SK-N-SH (cell line): ENCODE data around the gene NRG3. TPM values are rescaled to one million over a fixed set of nuclear protein-coding genes. Genes with fewer than 3 reads are reported as not detected.

Source experiments
- CTCF ChIA-PET: fragments of 300-600, 350-600 bp; formaldehyde crosslinking; extraction: SDS; loops from one replicate; lab custom pipeline; 2021; lab: Yijun Ruan, JAX
- POLR2A ChIA-PET: fragments of 350-600 bp; sonication (Branson Sonifier 250); formaldehyde crosslinking; extraction: SDS; loops from one replicate; lab custom pipeline; 2020; ENCODE audit warnings: antibody characterized with exemption, inconsistent platforms; lab: Yijun Ruan, JAX
- DNase-seq: peaks from one replicate; pipeline ENCODE4 v3.0.0; 2012
- H2AFZ ChIP-seq: fragments of 200-600 bp; sonication (generic); 2 replicates; pipeline ENCODE4 v1.8.1; 2016; ENCODE audit warnings: antibody characterized with exemption, mild to moderate bottlenecking, low read depth
- H3F3A ChIP-seq: fragments of 200-600 bp; sonication (generic); replicated peaks from 2 replicates; pipeline ENCODE3; 2016; ENCODE audit warnings: antibody characterized with exemption, mild to moderate bottlenecking; ENCODE audit not compliant: insufficient read depth
- H3K27ac ChIP-seq, 2 experiments: fragments of 200-500 bp in 1 of 2; fragments of 200-600 bp in 1 of 2; sonication (Bioruptor generic) in 1 of 2; sonication (generic), shearing (Covaris generic) in 1 of 2; 2 replicates each; pipeline versions ENCODE4 v1.5.1 to v1.6.1; 2014 to 2016; ENCODE audit warnings: low read depth in 2 of 2, inconsistent platforms in 1 of 2, low read length in 1 of 2, mild to moderate bottlenecking in 1 of 2, mixed read lengths in 1 of 2
- H3K27me3 ChIP-seq: fragments of 200-600 bp; sonication (generic), shearing (Covaris generic); 2 replicates; pipeline ENCODE4 v1.6.1; 2016; ENCODE audit warnings: mixed run types; ENCODE audit not compliant: insufficient read depth
- H3K36me3 ChIP-seq, 2 experiments: fragments of 200-500 bp in 1 of 2; fragments of 200-600 bp in 1 of 2; sonication (Bioruptor generic) in 1 of 2; sonication (generic) in 1 of 2; replicated peaks in 1 of 2; 2 replicates each; pipeline versions ENCODE3 to v1.5.1; 2014 to 2016; ENCODE audit warnings: low read length in 1 of 2, mild to moderate bottlenecking in 1 of 2; ENCODE audit not compliant: insufficient read depth in 2 of 2, control insufficient read depth in 1 of 2
- H3K4me1 ChIP-seq, 2 experiments: fragments of 200-500 bp in 1 of 2; fragments of 200-600 bp in 1 of 2; sonication (Bioruptor generic) in 1 of 2; sonication (generic), shearing (Covaris generic) in 1 of 2; 2 replicates each; pipeline versions ENCODE4 v1.5.1 to v1.6.1; 2014 to 2016; ENCODE audit warnings: low read depth in 1 of 2, low read length in 1 of 2, mixed run types in 1 of 2; ENCODE audit not compliant: insufficient read depth in 2 of 2, control insufficient read depth in 1 of 2
- H3K4me2 ChIP-seq: fragments of 200-600 bp; sonication (generic), shearing (Covaris generic); 2 replicates; pipeline ENCODE4 v1.6.1; 2017; ENCODE audit warnings: mixed run types
- H3K4me3 ChIP-seq, 2 experiments: fragments of 200-500 bp in 1 of 2; fragments of 200-600 bp in 1 of 2; sonication (Bioruptor generic) in 1 of 2; sonication (generic), shearing (Covaris generic) in 1 of 2; 2 replicates each; pipeline versions ENCODE4 v1.5.1 to v1.8.1; 2014 to 2016; ENCODE audit warnings: low read depth in 2 of 2, inconsistent platforms in 1 of 2, low read length in 1 of 2, mild to moderate bottlenecking in 1 of 2, mixed read lengths in 1 of 2, moderate library complexity in 1 of 2
- H3K79me2 ChIP-seq: fragments of 200-600 bp; sonication (generic); 2 replicates; pipeline ENCODE4 v1.8.1; 2017; ENCODE audit warnings: mild to moderate bottlenecking; ENCODE audit not compliant: insufficient read depth
- H3K9ac ChIP-seq: fragments of 200-600 bp; sonication (generic); 2 replicates; pipeline ENCODE4 v1.6.1; 2017; ENCODE audit warnings: mixed run types
- H3K9me2 ChIP-seq: fragments of 200-600 bp; sonication (generic); 2 replicates; pipeline ENCODE4 v1.6.1; 2017; ENCODE audit warnings: mixed run types
- H3K9me3 ChIP-seq: fragments of 200-600 bp; sonication (generic); 2 replicates; pipeline ENCODE4 v1.6.1; 2017; ENCODE audit warnings: mixed run types, mild to moderate bottlenecking, moderate library complexity
- H4K20me1 ChIP-seq: fragments of 200-600 bp; sonication (generic); 2 replicates; pipeline ENCODE4 v1.6.1; 2017; ENCODE audit warnings: mild to moderate bottlenecking, mixed run types; ENCODE audit not compliant: insufficient read depth
- CTCF ChIP-seq: fragments of 200-600 bp; sonication (generic); IDR thresholded peaks from 2 replicates; pipeline ENCODE4 v1.6.1; 2017; ENCODE audit warnings: antibody characterized with exemption, mild to moderate bottlenecking, moderate library complexity
- EZH2phosphoT487 ChIP-seq: fragments of 200-600 bp; sonication (generic); IDR thresholded peaks from 2 replicates; pipeline ENCODE4 v1.6.1; 2017; ENCODE audit warnings: low read depth, mixed run types, mild to moderate bottlenecking, antibody characterized with exemption, moderate library complexity, borderline replicate concordance
- MAX ChIP-seq: IDR thresholded peaks from 2 replicates; pipeline ENCODE4 v1.4.0; 2012; ENCODE audit warnings: low read depth
- RAD21 ChIP-seq: IDR thresholded peaks from 2 replicates; pipeline ENCODE4 v1.6.1; 2012; ENCODE audit warnings: mild to moderate bottlenecking, low read length
- RCOR1 ChIP-seq: fragments of 150-350 bp; IDR thresholded peaks from 2 replicates; pipeline ENCODE4 v1.6.1; 2017; ENCODE audit warnings: antibody characterized with exemption, low read length
- REST ChIP-seq: IDR thresholded peaks from 2 replicates; pipeline ENCODE4 v1.6.1; 2012; ENCODE audit warnings: mild to moderate bottlenecking, low read depth, low read length, moderate library complexity
- SIN3A ChIP-seq: IDR thresholded peaks from 2 replicates; pipeline ENCODE4 v1.6.1; 2012; ENCODE audit warnings: low read depth, mild to moderate bottlenecking, low read length, moderate library complexity, borderline replicate concordance
- SMC3 ChIP-seq: IDR thresholded peaks from 2 replicates; pipeline ENCODE4 v1.6.1; 2012; ENCODE audit warnings: low read depth, low read length, improper control_type of control experiment
- YY1 ChIP-seq: IDR thresholded peaks from 2 replicates; pipeline ENCODE4 v1.4.0; 2012; ENCODE audit warnings: low read depth, mild to moderate bottlenecking
- WGBS: methylation state at CpG from one replicate; pipeline ENCODE4 v1.1.6; 2017; ENCODE audit warnings: low lambda C conversion rate; 5-methylcytosine and 5-hydroxymethylcytosine counted together
- polyA plus RNA-seq, 3 experiments: library from polyadenylated mRNA; depleted of rRNA; stranded (reverse); fragments of >200 nt; gene quantifications; 2 replicates each; pipeline ENCODE4 v1.2.3, GENCODE V29; 2012

NRG3 gene
- polyA plus RNA-seq, 1 of the 3 experiments (the other 2 are of a cell fraction): 0.03 TPM

- no peak for DNase-seq
- H3K9ac ChIP-seq: no peak overlapping the region
These were observed 502.6 kb downstream of the NRG3 start for GRCh38 chr10:82377608-82378007.

More at GRCh38 chr10:82377608-82378007, 502.6 kb downstream of the NRG3 start:
- no peak overlapping the region for H2AFZ ChIP-seq
- no peaks in the 10 kb centered on the region for H3K79me2 ChIP-seq
- H3K36me3 ChIP-seq: no peaks in the 10 kb centered on the region
- no peaks in the 10 kb centered on the region for H3K9me3 ChIP-seq
- no peak overlapping the region for H3K27ac ChIP-seq
- H3K27me3 ChIP-seq: no peaks in the 10 kb centered on the region
- no peaks in the 10 kb centered on the region for H3K9me2 ChIP-seq
- no peak overlapping the region for H3K4me2 ChIP-seq
- 65% methylated on average over 4 of the region's 4 CpGs for WGBS
- H4K20me1 ChIP-seq: no peaks in the 10 kb centered on the region
- ChIA-PET CTCF (interaction anchor here (0.9 to 1.1 kb wide), 2 partner anchors 11 to 1719 kb away, joined by 3 read pairs; no protein-coding TSS in a partner anchor), POLR2A (no interaction called here)
- no peaks in the 10 kb centered on the region for H3F3A ChIP-seq
- no peaks in the 10 kb centered on the region for H3K4me1 ChIP-seq
- no peak overlapping the region for H3K4me3 ChIP-seq
- TF ChIP-seq YY1 (no peak), RAD21 (peak; percentile 34; the same call in 1 of the 2 replicates), MAX (no peak), EZH2phosphoT487 (no peak), SIN3A (no peak), REST (no peak), RCOR1 (no peak), CTCF (peak; percentile 33), SMC3 (no peak)
